ENCODE data around the gene PEPD.

GRCh38 chr19:33414667-33415605, 106.7 kb downstream of the PEPD start:
- TF ChIP-seq CTCF (IDR thresholded peaks at IDR 0.05; ENCODE audit: low read length) (no peak), EZH2 (IDR thresholded peaks at IDR 0.05; ENCODE audit: borderline replicate concordance, low read length) (no peak)

Data from OCI-LY1 (cell line).